Measurements from ENCODE around the gene DHRSX.

- TF ChIP-seq, protein P1, sequence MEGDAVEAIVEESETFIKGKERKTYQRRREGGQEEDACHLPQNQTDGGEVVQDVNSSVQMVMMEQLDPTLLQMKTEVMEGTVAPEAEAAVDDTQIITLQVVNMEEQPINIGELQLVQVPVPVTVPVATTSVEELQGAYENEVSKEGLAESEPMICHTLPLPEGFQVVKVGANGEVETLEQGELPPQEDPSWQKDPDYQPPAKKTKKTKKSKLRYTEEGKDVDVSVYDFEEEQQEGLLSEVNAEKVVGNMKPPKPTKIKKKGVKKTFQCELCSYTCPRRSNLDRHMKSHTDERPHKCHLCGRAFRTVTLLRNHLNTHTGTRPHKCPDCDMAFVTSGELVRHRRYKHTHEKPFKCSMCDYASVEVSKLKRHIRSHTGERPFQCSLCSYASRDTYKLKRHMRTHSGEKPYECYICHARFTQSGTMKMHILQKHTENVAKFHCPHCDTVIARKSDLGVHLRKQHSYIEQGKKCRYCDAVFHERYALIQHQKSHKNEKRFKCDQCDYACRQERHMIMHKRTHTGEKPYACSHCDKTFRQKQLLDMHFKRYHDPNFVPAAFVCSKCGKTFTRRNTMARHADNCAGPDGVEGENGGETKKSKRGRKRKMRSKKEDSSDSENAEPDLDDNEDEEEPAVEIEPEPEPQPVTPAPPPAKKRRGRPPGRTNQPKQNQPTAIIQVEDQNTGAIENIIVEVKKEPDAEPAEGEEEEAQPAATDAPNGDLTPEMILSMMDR (IDR thresholded peaks at IDR 0.05): no peak
- TF ChIP-seq POLR2A (IDR thresholded peaks at IDR 0.05): no peak
Measured at GRCh38 chrX:2432298-2432863, 68.4 kb downstream of the DHRSX start.

Measured in adrenal gland (tissue), 5 donors.